Tibial nerve (tissue), 4 donors: ENCODE measurements around the gene ANKS1A.

Source experiments
- EP300 ChIP-seq, 2 donors: sonication (generic); formaldehyde crosslinking; IDR thresholded peaks; one replicate each; pipeline ENCODE4 v1.6.1; 2017; ENCODE audit warnings: antibody characterized with exemption in 2 of 2, mild to moderate bottlenecking in 1 of 2
- TF ChIP-seq, protein P1 (sequence below), 5 experiments: fragments of 200-600 bp in 3 of 5; fragments of 450-650 bp in 2 of 5; sonication (generic) in 3 of 5; IDR thresholded peaks; one replicate each; pipeline ENCODE4 v1.5.1; 2016 to 2019; ENCODE audit warnings: antibody characterized with exemption in 5 of 5, mild to moderate bottlenecking in 3 of 5, moderate library complexity in 2 of 5

GRCh38 chr6:35124356-35124755, 235.3 kb downstream of the ANKS1A start:
- TF ChIP-seq, protein P1, sequence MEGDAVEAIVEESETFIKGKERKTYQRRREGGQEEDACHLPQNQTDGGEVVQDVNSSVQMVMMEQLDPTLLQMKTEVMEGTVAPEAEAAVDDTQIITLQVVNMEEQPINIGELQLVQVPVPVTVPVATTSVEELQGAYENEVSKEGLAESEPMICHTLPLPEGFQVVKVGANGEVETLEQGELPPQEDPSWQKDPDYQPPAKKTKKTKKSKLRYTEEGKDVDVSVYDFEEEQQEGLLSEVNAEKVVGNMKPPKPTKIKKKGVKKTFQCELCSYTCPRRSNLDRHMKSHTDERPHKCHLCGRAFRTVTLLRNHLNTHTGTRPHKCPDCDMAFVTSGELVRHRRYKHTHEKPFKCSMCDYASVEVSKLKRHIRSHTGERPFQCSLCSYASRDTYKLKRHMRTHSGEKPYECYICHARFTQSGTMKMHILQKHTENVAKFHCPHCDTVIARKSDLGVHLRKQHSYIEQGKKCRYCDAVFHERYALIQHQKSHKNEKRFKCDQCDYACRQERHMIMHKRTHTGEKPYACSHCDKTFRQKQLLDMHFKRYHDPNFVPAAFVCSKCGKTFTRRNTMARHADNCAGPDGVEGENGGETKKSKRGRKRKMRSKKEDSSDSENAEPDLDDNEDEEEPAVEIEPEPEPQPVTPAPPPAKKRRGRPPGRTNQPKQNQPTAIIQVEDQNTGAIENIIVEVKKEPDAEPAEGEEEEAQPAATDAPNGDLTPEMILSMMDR (IDR thresholded peaks at IDR 0.05), result no peak
- no peak for TF ChIP-seq EP300 (IDR thresholded peaks at IDR 0.05)
